Measurements from ENCODE around the gene MREG. TPM values are rescaled to one million over a fixed set of nuclear protein-coding genes. Genes with fewer than 3 reads are reported as not detected.

Gene MREG
- total and polyA plus RNA-seq, 10 of the 15 experiments (the other 5 are each of a cell fraction or from before 2014, with no cell fraction given), result 6.9 to 45.0 (median 28.5) TPM

DNA sequence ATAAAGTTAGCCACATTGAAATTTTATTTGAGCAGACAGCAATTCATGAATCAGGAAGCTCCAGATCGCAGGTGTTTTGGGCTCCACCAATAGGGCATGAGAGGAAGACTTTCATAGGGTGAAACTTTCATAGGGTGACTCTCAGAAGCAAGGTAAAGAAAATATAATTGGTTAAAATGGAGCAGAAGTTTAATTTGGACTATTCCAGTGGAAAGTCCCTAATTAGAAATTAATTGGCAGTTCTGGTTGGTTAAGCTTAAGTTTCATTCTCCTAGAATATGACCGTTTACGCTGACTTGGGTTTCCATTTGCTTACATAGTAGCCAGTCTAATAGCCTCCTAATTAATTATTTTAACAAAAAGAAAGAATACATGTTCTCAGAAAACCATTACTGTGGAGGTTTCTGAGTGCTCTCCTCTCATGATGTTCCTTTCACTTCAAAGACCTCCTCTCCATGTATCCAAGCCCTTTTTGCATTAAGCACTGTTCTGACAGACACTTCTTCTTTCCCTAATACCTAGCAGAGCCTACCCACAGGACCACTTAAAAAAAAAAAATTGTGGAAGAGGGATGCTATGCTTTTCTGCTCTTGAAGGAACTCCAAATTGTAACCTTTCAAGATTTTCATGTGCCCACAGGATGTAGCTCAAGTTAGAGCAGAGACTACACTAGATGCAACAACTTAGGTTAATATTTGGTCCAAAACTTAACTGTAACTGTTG lies 99.1 kb downstream of the MREG start (continued):
- no peak for TF ChIP-seq CEBPB (IDR thresholded peaks at IDR 0.05; ENCODE audit: borderline replicate concordance in 1 of 2, low read depth in 2 of 2, low read length in 2 of 2)
- TF ChIP-seq KAT2A (conservative IDR thresholded peaks at IDR 0.05; ENCODE audit: control insufficient read depth, low read depth, low read length), result no peak
- TF ChIP-seq NFYB (IDR thresholded peaks at IDR 0.05; ENCODE audit: insufficient read depth, low read depth, low read length), result peak; percentile 96
- no peak for TF ChIP-seq ESRRA (IDR thresholded peaks at IDR 0.05; ENCODE audit: low read length)
- TF ChIP-seq CBX3 (IDR thresholded peaks at IDR 0.05; ENCODE audit: borderline replicate concordance, low read depth), result no peak
- no peak for TF ChIP-seq BCLAF1 (IDR thresholded peaks at IDR 0.05)
- peak; percentile 65 for TF ChIP-seq SKIL (IDR thresholded peaks at IDR 0.05; ENCODE audit: low read depth, poor library complexity, severe bottlenecking)
- no peak for TF ChIP-seq ZNF207 (IDR thresholded peaks at IDR 0.05; ENCODE audit: borderline replicate concordance)
- TF ChIP-seq NKRF (conservative IDR thresholded peaks at IDR 0.05), result no peak; the same call in 1 of the 2 replicates
- TF ChIP-seq RAD51 (IDR thresholded peaks at IDR 0.05), result 0 out of 2 replicates have a peak, but pooled peaks have one; percentile 20
- no peak for TF ChIP-seq HCFC1 (IDR thresholded peaks at IDR 0.05; ENCODE audit: low read length)
- no peak for TF ChIP-seq PML (IDR thresholded peaks at IDR 0.05; ENCODE audit: low read length)
- no peak for TF ChIP-seq E2F4 (IDR thresholded peaks at IDR 0.05; ENCODE audit: low read depth, low read length)
- TF ChIP-seq POU2F2 (IDR thresholded peaks at IDR 0.05; ENCODE audit: borderline replicate concordance, low read depth, low read length), result no peak
- TF ChIP-seq FOXK2 (IDR thresholded peaks at IDR 0.05), result no peak
- TF ChIP-seq BCL3 (IDR thresholded peaks at IDR 0.05; ENCODE audit: borderline replicate concordance, insufficient read depth, low read depth, low read length, poor library complexity, severe bottlenecking), result no peak
- TF ChIP-seq SIN3A (IDR thresholded peaks at IDR 0.05; ENCODE audit: low read depth, low read length), result no peak
- no peak for TF ChIP-seq MEF2A (IDR thresholded peaks at IDR 0.05; ENCODE audit: insufficient read depth, low read depth, low read length)
- no peak for TF ChIP-seq YBX1 (IDR thresholded peaks at IDR 0.05)
